ACC112 (cell line): ENCODE data around the gene SPG21.

ENCODE experiments used
- H2AFZ ChIP-seq: fragments of 200-600 bp; sonication (generic); one replicate; pipeline ENCODE4 v1.6.0; 2017; ENCODE audit warnings: antibody characterized with exemption, low read length; ENCODE audit not compliant: unreplicated experiment
- H3K27ac ChIP-seq: fragments of 200-600 bp; sonication (generic); 2 replicates; pipeline ENCODE4 v1.5.1; 2014; ENCODE audit warnings: low read depth, mild to moderate bottlenecking, antibody characterized with exemption, low read length, moderate library complexity
- H3K27me3 ChIP-seq: fragments of 200-600 bp; sonication (generic); 2 replicates; pipeline ENCODE4 v1.6.1; 2014; ENCODE audit warnings: mild to moderate bottlenecking, antibody characterized with exemption, low read length, moderate library complexity, mixed read lengths; ENCODE audit not compliant: insufficient read depth
- H3K36me3 ChIP-seq: fragments of 200-600 bp; sonication (generic); 2 replicates; pipeline ENCODE4 v1.6.1; 2016; ENCODE audit warnings: mild to moderate bottlenecking, antibody characterized with exemption, low read length, moderate library complexity, mixed read lengths; ENCODE audit not compliant: insufficient read depth
- H3K4me1 ChIP-seq: fragments of 200-600 bp; sonication (generic); one replicate; pipeline ENCODE4 v1.6.1; 2016; ENCODE audit warnings: low read length, mixed read lengths; ENCODE audit not compliant: insufficient read depth, unreplicated experiment, control insufficient read depth
- H3K4me3 ChIP-seq: fragments of 200-600 bp; sonication (generic); 2 replicates; pipeline ENCODE4 v1.5.1; 2014; ENCODE audit warnings: mild to moderate bottlenecking, low read depth, low read length
- H3K79me2 ChIP-seq: fragments of 200-600 bp; sonication (generic); one replicate; pipeline ENCODE4 v1.6.0; 2016; ENCODE audit warnings: low read length; ENCODE audit not compliant: control insufficient read depth, unreplicated experiment, insufficient read depth

SPG21 gene

GRCh38 chr15:64961013-64961412, 28.7 kb downstream of the SPG21 start:
- peaks cover 57% of the 10 kb centered on the region for H3K36me3 ChIP-seq
- H3K4me1 ChIP-seq: no peaks in the 10 kb centered on the region
- no peaks in the 10 kb centered on the region for H3K27me3 ChIP-seq
- H3K4me3 ChIP-seq: no peak overlapping the region
- H2AFZ ChIP-seq: no peak overlapping the region
- no peak overlapping the region for H3K27ac ChIP-seq
- no peaks in the 10 kb centered on the region for H3K79me2 ChIP-seq

GRCh38 chr15:64960153-64960552, 29.6 kb downstream of the SPG21 start:
- no peaks in the 10 kb centered on the region for H3K79me2 ChIP-seq
- H3K4me3 ChIP-seq: no peak overlapping the region
- H2AFZ ChIP-seq: no peak overlapping the region
- peaks cover 62% of the 10 kb centered on the region for H3K36me3 ChIP-seq
- H3K27ac ChIP-seq: no peak overlapping the region
- no peaks in the 10 kb centered on the region for H3K4me1 ChIP-seq
- H3K27me3 ChIP-seq: no peaks in the 10 kb centered on the region

DNA sequence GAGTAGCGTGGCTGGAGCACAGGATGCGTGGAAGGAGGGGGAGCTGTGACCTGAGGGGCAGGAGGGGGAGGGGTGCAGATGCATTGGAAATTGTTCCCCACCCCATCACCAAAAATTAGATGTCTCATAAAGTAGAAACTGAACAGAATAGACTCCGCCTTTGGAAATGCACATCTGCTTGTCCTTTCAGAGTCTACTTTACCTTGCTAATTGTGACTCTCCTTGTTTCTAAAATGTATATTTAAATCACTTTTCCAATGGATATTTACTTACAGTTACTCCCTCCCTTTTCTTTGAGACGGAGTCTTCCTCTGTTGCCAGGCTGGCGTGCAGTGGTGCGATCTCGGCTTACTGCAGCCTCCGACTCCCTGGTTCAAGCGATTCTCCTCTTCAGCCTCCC, 30.6 kb downstream of the SPG21 start:
- Histone ChIP-seq H2AFZ (no peak overlapping the region), H3K4me3 (no peak overlapping the region), H3K27me3 (no peaks in the 10 kb centered on the region), H3K27ac (no peak overlapping the region), H3K79me2 (no peaks in the 10 kb centered on the region), H3K36me3 (peaks cover 58% of the 10 kb centered on the region), H3K4me1 (no peaks in the 10 kb centered on the region)

DNA sequence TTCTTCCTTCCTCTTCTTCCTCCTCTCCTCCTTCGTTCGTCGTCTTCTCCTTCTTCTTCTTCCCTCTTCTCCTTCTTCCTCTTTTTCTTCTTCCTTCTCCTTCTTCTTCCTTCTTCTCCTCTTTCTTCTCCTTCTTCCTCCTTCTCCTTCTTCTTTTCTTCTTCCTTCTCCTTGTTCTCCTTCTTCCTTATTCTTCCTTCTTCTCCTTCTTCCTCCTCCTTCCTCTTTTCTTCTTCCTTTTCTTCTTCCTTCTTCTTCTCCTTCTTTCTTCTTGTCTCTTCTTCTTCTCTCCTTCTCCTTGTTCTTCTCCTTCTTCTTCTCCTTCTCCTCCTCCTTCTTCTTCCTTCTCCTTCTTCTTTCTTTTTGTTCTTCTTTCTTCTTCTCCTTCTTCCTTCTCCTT, 35.3 kb downstream of the SPG21 start:
- Histone ChIP-seq H3K27ac (no peak overlapping the region), H3K27me3 (no peaks in the 10 kb centered on the region), H3K4me3 (no peak overlapping the region), H3K4me1 (no peaks in the 10 kb centered on the region), H3K79me2 (no peaks in the 10 kb centered on the region), H3K36me3 (peaks cover 35% of the 10 kb centered on the region), H2AFZ (no peak overlapping the region)

DNA sequence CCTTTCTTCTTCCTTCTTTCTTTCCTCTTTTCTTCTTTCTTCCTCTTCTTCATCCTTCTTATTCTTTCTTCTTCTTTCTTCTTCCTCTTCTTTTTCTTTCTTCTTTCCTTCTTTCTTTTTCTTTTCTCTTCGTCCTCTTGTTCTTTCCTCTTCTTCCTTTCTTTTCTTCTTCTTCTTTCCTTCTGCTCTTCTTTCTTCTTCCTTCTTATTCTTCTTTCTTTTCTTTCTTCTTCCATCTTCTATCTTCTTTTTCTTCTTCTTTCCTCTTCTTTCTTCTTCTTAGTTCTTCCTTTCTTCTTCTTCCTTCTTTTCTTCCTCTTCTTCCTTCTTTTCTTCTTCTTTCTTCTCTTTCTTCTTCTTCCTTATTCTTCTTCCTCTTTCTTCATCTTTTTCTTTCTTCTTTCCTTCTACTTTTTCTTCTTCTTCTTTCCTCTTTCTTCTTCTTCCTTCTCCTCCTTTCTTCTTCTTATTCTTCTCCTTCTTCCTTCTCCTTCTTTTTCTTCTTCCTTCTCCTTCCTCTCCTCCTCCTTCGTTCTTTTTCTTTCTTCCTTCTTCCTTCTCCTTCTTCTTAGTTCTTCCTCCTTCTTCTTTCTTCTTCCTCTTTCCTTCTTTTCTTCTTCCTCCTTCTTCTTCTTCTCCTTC, 37.8 kb downstream of the SPG21 start:
- H3K79me2 ChIP-seq: no peaks in the 10 kb centered on the region
- H3K27ac ChIP-seq: no peak overlapping the region
- no peak overlapping the region for H2AFZ ChIP-seq
- H3K27me3 ChIP-seq: no peaks in the 10 kb centered on the region
- no peaks in the 10 kb centered on the region for H3K4me1 ChIP-seq
- H3K4me3 ChIP-seq: no peak overlapping the region
- peaks cover 14% of the 10 kb centered on the region for H3K36me3 ChIP-seq

- Histone ChIP-seq H3K4me1 (no peaks in the 10 kb centered on the region), H3K27me3 (no peaks in the 10 kb centered on the region), H3K4me3 (no peak overlapping the region), H3K27ac (no peak overlapping the region), H2AFZ (no peak overlapping the region), H3K79me2 (no peaks in the 10 kb centered on the region), H3K36me3 (peaks cover 9% of the 10 kb centered on the region)
Measured at GRCh38 chr15:64950888-64951287, 38.8 kb downstream of the SPG21 start.

GRCh38 chr15:64949383-64950186, 40.1 kb downstream of the SPG21 start:
- Histone ChIP-seq H3K27ac (no peak overlapping the region), H3K27me3 (no peaks in the 10 kb centered on the region), H3K4me1 (no peaks in the 10 kb centered on the region), H2AFZ (no peak overlapping the region), H3K79me2 (no peaks in the 10 kb centered on the region), H3K36me3 (no peaks in the 10 kb centered on the region), H3K4me3 (no peak overlapping the region)

- Histone ChIP-seq H3K36me3 (no peaks in the 10 kb centered on the region), H3K4me1 (no peaks in the 10 kb centered on the region), H3K4me3 (no peak overlapping the region), H2AFZ (no peak overlapping the region), H3K27ac (no peak overlapping the region), H3K27me3 (no peaks in the 10 kb centered on the region), H3K79me2 (no peaks in the 10 kb centered on the region)
Measured at GRCh38 chr15:64948916-64949315, 40.8 kb downstream of the SPG21 start.

DNA sequence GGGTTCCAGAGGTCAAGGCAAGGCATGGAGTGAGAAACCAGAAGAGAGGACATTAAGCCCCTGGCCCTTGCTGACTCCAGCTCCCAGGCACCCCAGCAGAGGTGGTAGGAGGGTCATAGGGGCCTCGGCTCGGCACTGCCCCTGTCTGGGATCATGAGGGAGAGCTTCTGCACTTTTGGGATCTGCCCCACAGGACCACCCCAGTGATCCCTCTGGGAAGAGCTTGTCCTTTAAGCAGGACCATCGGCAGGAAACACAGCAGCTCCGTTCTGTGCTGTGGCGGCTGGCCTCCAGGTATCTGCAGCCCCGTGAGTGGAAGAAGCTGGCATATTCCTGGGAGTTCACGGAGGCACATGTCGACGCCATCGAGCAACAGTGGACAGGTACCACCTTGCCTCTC, 42.5 kb downstream of the SPG21 start:
- Histone ChIP-seq H3K4me1 (no peaks in the 10 kb centered on the region), H3K4me3 (no peak overlapping the region), H2AFZ (no peak overlapping the region), H3K79me2 (no peaks in the 10 kb centered on the region), H3K27ac (no peak overlapping the region), H3K27me3 (no peaks in the 10 kb centered on the region), H3K36me3 (no peaks in the 10 kb centered on the region)

- Histone ChIP-seq H3K4me3 (no peak overlapping the region), H3K36me3 (no peaks in the 10 kb centered on the region), H3K79me2 (no peaks in the 10 kb centered on the region), H3K27ac (no peak overlapping the region), H3K4me1 (no peaks in the 10 kb centered on the region), H2AFZ (no peak overlapping the region), H3K27me3 (no peaks in the 10 kb centered on the region)
Measured at GRCh38 chr15:64944961-64945360, 44.8 kb downstream of the SPG21 start.
